NOMO-1 (cell line): ENCODE results near the gene TREML4.
"Not testable (repeated sequence)": the region's sequence is repeated elsewhere in the genome, so short reads cannot be mapped to it uniquely, and the experiment has no call there.

Source experiments
- DNase-seq, 2 experiments: peaks; one replicate each; lab custom pipeline; 2025; ENCODE audit not compliant: unreplicated experiment in 2 of 2; lab: John Stamatoyannopoulos, UW

The TREML4 gene, protein sequence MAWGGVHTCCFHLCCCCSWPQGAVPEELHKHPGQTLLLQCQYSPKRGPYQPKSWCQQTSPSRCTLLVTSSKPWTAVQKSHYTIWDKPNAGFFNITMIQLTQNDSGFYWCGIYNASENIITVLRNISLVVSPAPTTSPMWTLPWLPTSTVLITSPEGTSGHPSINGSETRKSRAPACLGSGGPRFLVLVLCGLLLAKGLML

GRCh38 chr6:41228096-41228495 lies at the start of gene TREML4:
Gene TREML4 (plus strand): TSS chr6:41228349. CDS start chr6:41228428, 79 bp downstream.
- peak; percentile 45 to 57 for DNase-seq

DNA sequence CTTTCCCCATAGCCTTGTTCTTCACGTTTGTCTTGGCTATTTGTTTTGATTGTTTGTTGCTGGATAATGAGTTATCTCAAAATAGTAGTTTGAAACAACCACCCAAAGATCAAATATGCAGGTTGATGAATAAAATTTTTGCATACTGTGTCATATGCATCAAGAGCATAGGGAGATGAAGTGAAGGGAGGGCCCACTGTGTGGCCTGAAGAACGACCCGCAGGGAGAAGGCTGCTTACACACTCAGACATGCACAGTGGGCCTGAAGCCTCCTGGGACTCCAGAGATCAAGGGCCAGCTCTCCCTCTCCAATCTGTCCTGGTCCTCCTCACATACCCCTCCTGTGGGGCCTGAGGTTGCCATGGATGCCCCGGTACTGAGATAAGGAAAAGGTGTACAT lies 49.0 kb upstream of the TREML4 start:
- no peak for DNase-seq

GRCh38 chr6:41181566-41181965 lies 46.6 kb upstream of the TREML4 start:
- no peak for DNase-seq

GRCh38 chr6:41182069-41183034 lies 45.8 kb upstream of the TREML4 start:
- peak; percentile 85 to 99 for DNase-seq

DNA sequence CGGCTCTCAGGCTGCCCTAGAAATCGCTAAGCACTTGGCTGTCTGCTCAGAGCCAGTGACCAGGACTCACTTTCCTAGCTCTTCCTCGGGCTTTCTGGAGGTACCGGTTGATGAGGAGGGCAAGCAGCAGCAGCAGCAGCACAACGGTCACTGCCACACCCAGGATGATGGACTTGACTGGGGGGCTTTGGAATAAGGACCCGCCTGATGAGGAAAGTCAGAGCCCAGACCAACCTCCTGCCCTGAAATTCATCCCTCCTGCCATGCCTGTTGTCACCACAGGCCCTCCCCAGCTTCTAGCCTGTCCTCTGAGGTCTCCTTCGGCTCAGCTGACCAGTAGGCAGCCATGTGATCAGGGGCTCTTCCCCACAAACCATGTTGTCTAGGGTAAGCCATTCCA lies 43.4 kb upstream of the TREML4 start:
- DNase-seq = no peak

DNA sequence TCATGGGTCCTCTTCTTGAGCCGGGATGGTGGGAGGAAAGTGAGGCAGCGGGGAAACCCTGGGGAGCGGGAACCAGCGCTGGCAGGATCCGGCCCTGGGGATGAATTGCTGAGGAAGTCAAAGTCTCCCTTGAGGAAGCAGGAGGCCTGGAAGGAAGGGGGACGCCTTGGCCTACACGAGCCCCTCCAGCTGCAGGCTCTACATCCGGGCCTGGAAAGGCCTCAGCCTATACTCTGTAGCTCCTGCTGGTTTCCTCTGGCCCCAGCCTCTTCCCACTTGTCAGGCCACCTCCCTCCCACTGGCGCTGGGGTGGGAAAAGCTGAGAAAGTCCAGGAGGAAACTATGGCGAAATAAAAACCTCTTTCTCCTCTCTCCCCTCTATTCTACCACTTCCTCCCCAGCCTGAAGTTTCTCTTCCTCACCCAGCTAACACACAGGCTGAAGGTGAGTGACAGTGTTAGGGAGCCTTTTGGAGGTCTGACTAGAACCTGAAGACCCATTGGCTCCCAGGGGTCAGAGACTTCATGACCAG lies 42.1 kb upstream of the TREML4 start:
- DNase-seq = peak; percentile 34 to 45

DNA sequence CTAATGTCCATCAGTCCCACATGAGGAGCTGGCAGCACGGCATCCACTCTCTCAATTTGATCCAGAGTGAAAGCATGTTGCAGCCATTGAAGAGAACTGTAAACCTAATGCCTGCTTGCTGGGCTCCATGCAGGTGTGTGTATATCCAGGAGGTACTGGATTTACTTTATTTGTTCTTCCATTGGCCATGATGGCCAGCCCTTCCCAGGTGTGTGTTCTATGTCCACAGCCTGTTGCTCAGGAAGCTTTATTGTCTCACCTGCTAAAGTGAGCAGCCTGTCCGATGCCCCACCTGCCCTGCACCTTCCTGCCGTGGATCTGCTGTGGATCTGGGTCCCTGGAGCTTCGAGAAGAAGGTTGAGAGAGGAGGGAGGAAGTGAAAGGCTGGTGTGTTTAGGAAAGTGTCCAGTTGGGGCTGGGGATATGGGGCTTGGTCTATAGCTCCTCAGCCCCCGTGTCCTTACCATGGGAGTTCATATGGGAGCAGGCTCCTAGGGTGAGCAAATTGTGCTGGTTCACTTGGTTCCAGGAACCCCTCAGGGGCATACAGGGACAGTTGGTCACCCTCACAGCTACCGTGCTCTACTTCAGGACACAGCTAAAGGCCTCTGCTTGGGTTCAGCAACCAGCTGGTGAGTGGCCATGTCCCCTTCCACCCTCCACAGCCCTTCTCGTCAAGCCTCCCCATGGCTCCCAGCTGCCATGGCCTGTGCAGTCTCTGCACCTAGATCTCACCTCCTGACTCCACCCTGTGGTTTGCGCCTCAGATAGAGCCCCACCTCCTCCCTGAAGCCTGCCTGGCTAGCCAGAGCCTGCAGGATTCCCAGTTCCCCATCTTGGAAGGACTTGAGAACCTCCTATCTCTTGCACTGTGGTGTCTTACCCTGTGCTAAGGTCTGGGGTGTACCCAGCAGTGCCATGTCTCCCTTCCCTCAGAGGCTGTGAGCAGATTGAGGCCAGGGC lies 39.9 kb upstream of the TREML4 start:
- no peak for DNase-seq

DNA sequence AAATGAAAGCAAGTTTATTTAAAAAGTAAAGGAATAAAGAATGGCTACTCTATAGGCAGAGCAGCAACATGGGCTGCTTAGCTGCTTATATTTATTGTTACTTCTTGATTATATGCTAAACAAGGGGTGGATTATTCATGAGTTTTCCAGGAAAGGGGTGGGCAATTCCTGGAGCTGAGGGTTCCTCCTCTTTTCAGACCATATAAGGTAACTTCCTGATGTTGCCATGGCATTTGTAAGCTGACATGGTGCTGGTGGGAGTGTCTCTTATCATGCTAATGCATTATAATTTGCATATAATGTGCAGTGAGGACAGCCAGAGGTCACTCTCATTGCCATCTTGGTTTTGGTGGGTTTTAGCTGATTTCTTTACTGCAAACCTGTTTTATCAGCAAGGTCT lies 39.1 kb upstream of the TREML4 start:
- DNase-seq = not testable (repeated sequence)

DNA sequence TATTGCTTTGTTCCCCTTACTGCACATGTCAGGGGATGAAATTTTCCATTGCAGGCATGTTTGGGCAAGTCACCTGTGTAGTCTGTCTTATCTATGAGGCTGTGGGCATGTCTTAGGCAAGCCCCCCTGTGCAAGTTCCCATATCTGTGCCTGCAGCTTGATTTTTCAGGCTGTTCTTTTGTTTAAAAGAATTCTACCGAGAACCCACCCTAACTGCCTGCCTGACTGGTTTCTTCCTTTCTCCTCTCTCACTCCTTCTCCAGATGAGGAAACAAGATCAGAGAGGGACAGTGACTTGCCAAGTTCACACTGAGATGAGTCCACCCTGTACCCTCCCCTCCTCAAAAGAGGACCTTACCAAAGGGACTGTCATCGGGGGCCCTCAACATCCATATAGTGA lies 38.2 kb upstream of the TREML4 start:
- DNase-seq = no peak

GRCh38 chr6:41190791-41191190 lies 37.4 kb upstream of the TREML4 start:
- DNase-seq = no peak

- no peak for DNase-seq
Observed at GRCh38 chr6:41191569-41191968, 36.6 kb upstream of the TREML4 start.

- DNase-seq = no peak
Observed at GRCh38 chr6:41193171-41193734, 34.9 kb upstream of the TREML4 start.

DNA sequence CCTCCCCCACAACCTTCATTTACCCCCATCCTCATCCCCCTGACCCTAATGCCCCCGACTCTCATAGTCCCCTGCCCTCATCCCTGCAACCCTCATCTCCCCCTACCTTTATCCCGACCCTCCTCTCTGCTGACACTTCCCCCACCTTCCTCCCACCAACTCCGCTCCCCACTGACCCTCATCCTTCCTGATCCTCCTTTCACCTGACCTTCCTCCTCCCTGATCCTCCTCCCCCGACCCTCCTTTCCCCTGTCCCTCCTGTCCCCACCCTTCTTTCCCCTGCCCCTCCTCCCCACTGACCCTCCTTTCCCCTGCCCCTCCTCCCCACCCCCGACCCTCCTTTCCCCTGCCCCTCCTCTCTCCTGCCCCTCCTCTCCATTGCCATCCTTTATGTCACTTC lies 34.3 kb upstream of the TREML4 start:
- no peak for DNase-seq

DNA sequence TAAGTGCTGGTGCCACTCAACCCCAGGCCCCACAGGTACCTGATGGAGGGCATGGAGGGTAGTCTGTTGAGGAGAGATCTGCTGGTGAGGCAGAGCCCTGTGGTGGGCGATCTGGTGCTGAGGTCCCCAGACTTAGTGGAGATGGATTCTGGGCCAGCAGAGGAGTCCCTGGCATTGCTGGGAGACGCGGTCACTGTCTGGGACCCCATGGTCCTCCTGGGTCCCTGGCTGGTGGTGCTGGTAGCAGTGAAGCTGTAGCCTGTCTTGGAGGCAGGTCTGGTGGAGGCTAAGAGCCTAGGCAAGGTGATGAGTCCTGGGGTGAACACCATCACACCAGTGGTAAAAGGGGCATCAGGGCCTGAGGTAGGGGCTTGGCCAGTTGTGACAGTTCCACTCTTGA lies 33.8 kb upstream of the TREML4 start:
- DNase-seq = no peak

DNA sequence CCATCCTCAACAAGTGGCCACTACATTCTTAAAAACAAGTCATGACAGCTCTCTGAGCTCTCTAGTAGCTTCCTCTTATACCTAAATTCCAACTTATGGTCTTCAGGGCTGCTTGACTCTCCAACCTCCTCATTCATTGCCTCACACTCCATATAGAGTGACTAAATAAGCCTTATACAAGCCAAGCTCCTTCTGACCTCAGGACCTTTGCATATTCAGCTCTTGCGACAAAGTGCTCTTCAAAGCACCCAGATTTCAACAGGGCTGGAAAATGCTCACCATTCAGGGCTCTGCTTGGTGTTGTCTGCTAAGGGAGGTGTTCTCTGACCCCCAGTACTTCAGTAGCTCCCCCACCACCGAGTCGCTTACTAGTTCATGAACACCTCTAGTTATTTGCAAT lies 30.9 kb upstream of the TREML4 start:
- no peak for DNase-seq

DNA sequence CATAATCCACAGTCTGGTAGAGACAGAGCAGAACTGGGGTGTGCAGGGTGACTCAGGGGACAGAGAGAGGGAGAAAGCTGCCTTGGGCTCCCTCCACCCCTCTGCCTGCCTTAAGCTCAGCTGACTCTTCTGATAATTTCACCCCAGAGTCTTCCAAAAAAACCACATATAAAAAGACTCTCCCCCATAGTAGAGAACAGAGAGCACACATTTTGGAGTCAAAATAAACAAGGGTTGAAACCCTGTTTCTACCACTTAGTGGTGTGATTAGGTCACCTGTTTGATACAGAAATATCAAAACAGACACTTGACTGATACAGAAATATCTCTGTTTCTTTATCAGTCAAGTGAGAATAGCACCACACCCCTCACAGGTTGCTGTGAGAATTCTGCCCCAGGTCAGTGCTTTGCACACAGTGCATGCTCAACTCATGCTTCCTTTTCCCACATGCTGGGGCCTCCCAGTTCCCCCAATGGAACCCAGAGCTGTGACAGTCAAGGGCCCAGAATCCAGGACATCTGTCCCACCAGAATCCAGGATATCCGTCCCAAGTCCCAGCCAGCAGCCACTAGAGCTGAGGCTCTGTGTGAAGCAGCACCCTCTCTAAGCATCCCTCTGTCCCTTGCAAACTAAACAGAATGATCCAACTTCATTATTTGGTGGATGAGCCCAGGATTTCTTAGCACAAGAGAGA lies 28.4 kb upstream of the TREML4 start:
- no peak for DNase-seq

DNA sequence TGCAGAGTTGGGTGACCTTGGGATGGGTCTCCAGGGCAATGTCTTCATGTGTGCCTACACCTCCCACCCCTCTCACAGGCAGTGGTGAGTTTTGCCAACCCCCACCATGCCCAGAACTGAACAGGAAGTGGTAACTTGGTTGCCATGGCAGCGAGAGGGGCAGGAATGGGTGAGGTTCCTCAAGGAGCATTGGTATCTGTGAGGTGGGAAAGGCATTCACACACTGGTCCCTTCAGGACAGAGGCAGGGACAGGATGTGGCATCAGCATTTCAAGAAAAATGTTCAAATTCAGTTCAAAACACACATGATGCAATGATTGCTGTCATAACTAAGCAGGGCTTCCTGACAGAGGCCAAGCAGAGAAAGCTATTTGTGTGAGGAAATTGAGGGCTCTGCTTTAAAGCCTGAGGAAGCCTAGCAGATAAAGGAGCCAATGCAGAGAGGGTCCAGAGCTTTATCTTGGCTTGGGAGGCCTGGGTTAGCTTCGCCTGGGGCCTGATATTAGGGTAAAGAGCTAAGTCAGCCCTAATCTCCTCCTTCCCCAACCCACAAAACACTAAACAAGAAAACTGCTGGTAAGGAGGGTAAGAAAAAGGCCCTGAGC lies 27.8 kb upstream of the TREML4 start:
- peak; percentile 75 to 90 for DNase-seq

- peak; percentile 63 to 76 for DNase-seq
Observed at GRCh38 chr6:41200901-41201763, 27.0 kb upstream of the TREML4 start, which contains the start of gene TREML2. Gene TREML2 (minus strand): TSS chr6:41201149. CDS start chr6:41201008, 141 bp downstream.
